GM21381 (cell line): ENCODE data around the gene DPF3.

Experiments
- ATAC-seq: cut with Tn5 transposase; IDR thresholded peaks from one replicate; pipeline ENCODE4 v1.9.1; 2021; ENCODE audit warnings: mild to moderate bottlenecking, moderate library complexity; ENCODE audit not compliant: unreplicated experiment

The DPF3 gene

DNA sequence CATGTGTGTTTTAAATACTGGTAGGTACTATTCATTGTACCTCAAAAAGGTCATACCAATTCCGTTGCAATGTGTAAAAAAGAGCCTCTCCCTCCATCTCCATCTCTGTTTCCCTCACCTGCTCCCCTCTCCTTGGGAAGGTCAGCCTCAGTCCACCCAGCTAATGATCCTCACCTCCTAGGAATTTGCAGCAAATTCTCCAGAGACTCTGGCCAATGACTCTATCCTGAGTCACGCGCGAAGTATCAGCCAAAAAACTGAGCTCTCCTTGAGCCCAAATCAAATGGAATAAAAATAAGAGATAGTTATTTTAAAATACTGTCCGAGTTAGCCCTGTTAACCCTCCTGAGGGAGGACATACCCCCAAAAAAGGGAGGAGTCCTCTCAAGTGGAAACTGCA, 148.4 kb downstream of the DPF3 start:
- no peak for ATAC-seq

GRCh38 chr14:72744416-72745120, 149.3 kb downstream of the DPF3 start:
- ATAC-seq = no peak

DNA sequence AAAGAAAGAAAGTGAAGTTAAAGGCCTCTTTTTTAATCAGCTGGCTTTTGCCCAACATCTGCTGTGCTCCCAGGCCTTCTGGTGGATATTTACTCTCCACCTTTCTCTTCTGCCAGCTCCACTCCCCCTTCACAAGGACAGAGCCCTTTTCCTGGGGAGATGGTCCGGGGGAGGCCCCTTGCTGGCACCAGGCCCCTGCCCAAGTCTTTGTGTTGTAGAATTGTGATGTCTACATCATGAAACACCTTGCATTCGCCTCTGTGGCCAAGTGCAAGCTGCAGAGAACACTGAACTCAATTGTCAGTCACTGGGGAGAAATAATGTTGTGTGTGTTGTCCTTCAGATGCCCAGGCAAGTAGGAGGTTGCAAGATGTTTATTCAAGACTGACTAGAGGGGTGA, 150.3 kb downstream of the DPF3 start:
- no peak for ATAC-seq

- no peak for ATAC-seq
Observed at GRCh38 chr14:72742838-72743195, 151.1 kb downstream of the DPF3 start.

DNA sequence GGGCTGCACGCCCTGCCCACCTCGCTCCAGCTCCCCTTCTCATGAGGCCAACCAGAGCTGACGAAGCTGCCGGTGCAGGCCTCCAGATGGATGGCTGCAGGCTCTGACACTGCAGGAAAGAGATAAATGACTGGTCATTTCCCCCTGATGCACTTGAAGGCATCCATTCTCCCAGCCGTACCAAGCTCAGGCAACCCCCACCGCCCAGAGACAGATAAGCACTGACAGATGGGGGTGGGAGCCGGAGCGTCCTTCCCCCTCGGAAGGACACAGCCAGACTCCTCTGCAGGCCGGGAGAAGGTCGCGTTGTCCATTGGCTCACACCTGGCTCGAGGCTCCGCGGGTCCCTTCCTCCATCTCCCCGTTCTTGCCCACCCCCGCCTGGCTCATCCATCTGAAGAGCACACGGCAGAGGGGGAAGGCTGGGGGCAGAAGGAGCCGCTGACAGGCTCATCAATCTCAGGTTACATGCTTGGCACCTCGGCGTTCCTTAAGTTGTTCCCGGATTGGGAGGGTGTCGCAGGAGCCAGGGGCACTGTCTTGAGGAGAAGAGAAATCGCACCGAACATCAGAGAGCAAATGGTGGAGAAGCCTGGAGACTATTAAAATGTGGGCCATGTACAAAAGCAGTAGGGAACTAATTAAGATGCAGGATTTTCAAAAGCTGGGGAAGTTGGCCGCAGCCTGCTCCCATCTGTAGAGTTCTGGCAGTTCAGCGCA, 151.6 kb downstream of the DPF3 start:
- no peak for ATAC-seq

GRCh38 chr14:72741826-72742117, 152.1 kb downstream of the DPF3 start:
- ATAC-seq = no peak

DNA sequence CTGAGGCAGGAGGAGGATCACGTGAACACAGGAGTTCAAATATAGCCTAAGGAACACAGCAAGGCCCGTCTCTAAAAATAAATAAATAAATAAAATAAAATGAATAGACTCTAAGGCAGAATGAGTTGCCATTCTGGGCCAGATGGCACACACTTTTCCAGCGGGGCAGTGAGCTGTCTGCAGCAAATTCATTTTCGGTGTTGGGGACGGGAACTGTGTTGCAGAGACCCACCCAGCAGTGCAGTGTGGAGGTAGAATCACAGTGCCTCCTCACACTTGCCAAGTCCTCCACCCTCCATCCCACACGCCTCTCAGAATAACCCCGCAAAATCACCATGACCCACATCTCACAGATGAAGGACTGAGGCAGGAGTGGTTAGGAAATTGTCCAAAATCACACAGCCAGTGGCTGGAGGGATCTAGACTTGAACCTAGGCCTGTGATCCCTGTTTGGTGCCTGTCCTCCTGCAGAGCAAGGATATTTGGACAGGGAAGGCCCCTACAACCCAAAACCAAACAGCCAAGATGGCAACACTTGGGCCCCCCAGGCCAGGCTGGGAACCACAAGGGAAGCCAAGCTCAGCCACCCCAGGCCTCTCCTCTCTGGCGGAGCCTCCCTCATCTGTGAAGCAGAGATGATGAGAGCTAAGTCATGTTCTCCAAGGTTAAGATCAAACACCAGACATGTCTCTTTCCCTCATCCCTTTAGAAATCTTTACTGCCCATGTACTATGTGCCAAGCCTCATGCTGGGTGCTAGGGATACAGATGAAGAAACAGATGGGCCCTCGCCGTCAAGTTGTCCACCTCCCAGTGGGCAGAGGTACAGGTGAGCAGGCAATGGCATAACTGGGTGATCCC, 152.7 kb downstream of the DPF3 start:
- ATAC-seq = no peak

GRCh38 chr14:72740504-72740961, 153.4 kb downstream of the DPF3 start:
- no peak for ATAC-seq

- no peak for ATAC-seq
Observed at GRCh38 chr14:72739446-72740405, 154.2 kb downstream of the DPF3 start.

GRCh38 chr14:72738161-72738611, 155.7 kb downstream of the DPF3 start:
- ATAC-seq = no peak

GRCh38 chr14:72737560-72737943, 156.3 kb downstream of the DPF3 start:
- ATAC-seq = no peak

- no peak for ATAC-seq
Observed at GRCh38 chr14:72736786-72737559, 156.9 kb downstream of the DPF3 start.

- ATAC-seq = no peak
Observed at GRCh38 chr14:72736308-72736707, 157.6 kb downstream of the DPF3 start.

- ATAC-seq = no peak
Observed at GRCh38 chr14:72732022-72732780, 161.7 kb downstream of the DPF3 start.

DNA sequence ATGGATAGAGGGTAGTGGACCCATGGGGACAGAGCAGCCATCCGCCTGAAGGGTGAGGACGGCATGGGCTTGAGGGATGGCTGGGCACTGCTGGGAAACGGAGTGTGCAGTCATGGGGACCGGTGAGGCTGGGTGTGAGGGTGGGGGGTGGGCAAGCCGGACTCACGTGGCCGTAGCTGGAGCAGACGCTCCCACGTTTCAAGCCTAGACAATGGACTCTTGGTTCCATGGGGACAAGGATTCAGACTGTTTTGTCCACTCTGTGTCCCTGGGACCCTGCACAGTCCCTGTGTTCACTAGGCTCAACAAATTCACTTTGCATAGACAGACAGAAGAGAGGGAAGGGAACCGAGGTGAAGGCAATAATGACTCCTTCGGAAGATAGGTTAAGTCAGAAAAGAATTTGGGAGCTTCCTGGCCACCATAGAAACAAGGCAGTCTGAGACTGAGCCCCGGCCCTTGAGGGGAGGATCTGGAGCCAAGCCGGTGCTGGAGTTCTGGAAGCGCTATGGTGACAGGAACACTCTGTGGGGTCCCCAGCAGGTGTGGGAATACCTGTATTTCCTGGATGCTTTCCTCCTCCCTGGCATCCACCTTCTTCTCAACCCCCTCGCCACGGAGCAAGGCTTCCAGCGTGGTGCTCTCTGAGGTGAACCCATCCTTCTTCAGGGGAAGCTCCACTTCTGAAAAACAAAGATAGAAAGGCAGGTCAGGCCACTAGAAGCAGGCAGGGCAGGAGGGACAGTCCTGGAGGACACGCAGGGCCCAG, 162.5 kb downstream of the DPF3 start:
- ATAC-seq = no peak

DNA sequence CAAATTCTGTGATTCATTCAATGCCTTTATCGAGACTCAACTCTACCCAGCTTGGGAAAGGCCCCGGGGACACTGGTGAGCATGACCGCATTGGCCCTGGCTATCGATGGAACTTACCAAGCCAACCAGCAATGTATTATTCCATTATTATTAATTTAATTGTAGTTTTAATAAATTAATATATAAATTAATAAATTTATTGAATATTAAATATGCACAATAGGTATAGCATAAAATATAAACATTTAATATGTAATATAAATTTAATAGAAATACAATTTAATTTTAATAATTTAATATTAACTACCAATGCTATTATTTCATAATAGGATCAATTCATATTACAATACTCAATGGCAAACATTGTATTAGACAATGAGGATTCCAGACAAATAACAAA, 163.4 kb downstream of the DPF3 start:
- ATAC-seq = no peak

DNA sequence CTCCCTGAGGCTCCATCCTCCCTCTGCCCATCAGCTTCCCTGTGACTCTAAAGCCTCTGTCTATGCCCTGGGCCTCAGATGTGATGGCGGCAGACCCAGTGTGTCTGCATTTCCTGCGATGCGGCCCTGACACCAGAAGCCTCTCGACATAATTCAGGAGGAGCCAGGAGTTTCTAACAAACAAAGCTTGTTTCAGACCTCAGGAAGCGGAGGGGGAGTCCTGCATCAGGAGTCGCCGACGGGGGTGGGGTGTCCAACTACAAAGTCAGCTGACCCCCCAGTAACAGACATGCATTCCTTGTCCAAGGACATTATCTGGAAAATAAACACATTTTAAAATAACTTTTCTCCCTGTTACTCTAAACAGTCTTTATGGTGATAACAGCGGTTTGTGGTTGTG, 167.5 kb downstream of the DPF3 start:
- ATAC-seq = no peak

- no peak for ATAC-seq
Observed at GRCh38 chr14:72723858-72724530, 169.9 kb downstream of the DPF3 start.
